SKM-1 treated with dmso at 0.1 percent for 144 hours (cell line): Measurements from ENCODE around the gene PGBD4.
A peak's percentile ranks its signal among the peaks of the same experiment; 100 is the strongest.
"Not testable (repeated sequence)": the region's sequence is repeated elsewhere in the genome, so short reads cannot be mapped to it uniquely, and the experiment has no call there.

ENCODE experiments used
- DNase-seq: peaks from one replicate; lab custom pipeline; 2025; ENCODE audit not compliant: unreplicated experiment; lab: John Stamatoyannopoulos, UW

The PGBD4 gene

DNA sequence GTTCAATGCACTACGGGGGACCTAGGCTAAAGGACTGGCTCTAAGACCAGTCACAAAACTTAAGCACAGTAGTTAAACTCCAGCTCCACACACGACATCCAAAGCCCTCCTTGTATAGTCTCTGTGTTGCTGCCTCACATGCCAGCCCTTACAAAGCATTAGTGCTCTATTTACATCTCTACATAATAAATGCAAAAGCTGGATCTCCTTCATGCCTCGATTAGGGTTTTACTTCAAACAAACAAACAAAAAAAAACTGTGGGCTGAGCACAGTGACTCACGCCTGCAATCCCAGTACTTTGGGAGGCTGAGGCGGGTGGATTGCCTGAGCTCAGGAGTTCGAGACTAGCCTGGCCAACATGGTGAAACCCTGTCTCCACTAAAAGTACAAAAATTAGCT lies 9.6 kb downstream of the PGBD4 start:
- no peak for DNase-seq

DNA sequence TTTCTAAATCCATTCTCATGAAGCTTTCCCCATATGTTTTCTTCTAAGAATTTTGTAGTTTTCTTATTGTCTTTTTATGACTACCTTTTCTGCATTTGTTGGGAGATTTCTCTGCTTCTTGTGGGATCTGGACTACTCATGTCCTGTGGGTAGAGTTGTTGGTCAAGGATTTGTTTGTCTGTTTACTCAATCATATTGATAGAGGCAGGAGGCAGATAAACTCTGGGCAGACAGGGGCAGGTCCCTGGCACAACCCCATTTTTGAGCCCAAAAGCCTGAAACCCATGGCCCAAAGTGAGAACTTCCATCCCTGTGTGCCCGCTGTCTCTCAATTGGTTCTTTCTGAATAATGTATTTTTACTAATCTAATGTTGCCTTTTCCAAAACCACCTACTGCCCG lies 12.3 kb downstream of the PGBD4 start:
- DNase-seq: no peak

DNA sequence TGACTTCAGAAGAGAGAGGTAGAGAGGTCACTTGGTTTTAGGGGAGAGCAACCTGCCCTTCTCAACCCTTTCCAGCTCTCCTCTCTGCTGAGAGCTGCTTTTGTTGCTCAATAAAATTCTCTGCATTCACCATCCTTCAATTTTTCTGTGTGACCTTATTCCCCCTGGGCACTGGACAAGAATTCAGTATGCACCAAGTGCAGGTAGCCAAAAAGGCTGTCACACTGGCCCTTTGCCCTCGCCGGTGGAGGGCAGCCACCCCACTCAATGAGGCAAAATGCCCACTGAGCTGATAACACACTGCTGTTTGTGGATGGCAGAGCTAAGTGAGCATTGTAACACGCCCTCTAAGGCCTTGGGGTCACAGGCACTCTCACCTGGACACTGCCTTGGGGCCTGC lies 12.9 kb downstream of the PGBD4 start:
- DNase-seq: no peak

DNA sequence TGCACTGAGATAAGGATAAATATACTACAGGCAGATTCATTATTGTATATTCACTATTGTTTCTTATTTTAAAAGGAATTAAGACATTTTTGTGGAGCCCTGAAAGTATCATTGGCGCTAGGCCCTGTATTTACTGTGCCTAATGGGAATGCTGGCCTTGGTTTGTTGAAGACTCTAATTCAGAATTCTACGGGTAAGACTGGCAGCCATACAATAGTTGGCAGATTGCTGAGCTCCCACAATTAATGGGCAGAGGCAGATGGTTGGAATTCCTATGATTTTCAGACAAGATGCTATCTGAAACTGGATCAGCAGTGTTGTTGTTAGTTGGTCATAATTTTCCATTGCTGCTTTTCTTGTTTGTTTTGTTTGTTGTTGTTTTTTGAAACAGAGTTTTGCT lies 14.7 kb downstream of the PGBD4 start:
- DNase-seq: no peak

DNA sequence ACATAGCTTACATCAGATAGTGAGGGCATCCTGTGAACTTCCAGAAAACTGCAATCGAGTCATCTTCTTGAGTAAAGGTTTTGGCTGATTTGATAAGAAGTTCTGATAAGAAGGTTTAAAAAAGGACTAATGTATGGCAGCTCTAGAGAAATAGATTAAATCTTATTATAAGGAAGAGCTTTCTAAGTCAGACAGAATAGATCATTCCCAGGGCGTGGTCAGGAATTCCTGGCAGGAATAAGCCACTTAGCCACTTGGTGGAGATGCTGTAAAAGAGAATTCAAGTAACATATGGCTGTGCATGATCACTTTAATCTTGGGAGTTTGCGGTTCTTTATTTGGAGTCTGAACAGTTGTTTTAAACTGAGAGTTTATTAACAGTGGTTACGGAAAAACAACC lies 17.4 kb downstream of the PGBD4 start:
- no peak for DNase-seq

DNA sequence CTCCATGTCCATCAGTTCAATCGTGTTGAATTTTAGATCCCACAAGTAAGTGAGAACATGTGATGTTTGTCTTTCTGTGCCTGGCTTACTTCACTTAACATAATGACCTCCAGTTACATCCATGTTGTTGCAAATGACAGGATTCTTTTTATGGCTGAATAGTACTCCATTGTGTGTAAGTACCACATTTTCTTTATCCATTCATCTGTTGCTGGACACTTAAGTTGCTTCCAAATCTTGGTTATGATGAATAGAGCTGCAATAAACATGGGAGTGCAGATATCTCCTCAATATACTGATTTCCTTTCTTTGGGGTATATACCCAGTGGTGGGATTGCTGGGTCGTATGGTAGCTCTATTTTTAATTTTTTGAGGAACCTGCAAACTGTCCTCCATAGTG lies 18.5 kb downstream of the PGBD4 start:
- DNase-seq: not testable (repeated sequence)

DNA sequence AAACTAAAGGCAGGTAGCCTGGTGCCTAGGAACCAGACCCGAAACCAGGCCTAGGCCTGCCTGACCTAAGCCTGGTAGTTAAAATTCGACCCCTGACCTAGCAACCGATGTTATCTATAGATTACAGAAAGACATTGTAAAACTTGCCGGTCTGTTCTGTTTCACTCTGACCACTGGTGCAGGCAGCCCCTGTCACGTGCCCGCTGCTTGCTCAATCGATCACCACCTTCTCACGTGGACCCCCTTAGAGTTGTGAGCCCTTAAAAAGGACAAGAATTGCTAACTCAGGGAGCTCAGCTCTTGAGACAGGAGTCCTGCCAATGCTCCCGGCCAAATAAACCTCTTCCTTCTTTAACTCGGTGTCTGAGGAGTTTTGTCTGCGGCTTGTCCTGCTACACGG lies 19.9 kb downstream of the PGBD4 start:
- not testable (repeated sequence) for DNase-seq

DNA sequence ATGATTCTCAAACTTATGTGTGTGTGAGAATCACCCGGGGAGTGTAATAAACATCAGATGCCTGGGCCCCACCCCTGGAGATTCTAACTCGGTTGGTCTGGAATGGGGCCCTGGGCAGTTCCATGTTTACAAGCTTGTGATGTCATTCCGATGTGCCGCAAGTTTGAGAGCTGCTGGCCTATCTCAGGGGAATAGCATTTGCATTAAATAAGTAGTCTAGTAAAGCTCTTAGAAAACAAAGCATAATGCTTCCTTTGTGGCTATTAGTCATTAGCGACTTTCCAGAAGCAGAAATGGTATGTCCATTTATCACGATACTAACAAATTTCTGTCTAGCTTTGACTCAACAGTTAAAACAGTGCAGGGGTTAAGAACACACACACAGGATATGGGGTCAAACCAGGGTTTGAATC lies 20.9 kb downstream of the PGBD4 start:
- no peak for DNase-seq

DNA sequence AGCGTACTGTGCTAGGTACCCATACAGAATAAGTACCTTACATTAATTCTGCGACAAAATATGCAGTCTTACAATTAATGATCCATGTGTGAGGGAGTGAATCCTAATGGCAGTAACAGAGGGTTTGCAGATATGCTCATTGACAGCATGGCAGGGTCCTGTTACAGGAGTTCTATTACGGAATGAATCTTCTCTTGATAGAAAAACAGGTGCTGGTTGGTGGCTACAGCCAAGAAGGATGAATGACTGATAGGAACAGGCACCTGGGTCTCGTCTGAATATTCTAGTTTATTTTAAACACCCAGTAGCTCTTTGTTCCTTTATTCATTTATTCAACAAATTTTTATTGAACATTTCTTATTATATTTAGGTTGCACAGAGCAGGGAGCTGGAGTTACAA lies 22.8 kb downstream of the PGBD4 start:
- DNase-seq: no peak

DNA sequence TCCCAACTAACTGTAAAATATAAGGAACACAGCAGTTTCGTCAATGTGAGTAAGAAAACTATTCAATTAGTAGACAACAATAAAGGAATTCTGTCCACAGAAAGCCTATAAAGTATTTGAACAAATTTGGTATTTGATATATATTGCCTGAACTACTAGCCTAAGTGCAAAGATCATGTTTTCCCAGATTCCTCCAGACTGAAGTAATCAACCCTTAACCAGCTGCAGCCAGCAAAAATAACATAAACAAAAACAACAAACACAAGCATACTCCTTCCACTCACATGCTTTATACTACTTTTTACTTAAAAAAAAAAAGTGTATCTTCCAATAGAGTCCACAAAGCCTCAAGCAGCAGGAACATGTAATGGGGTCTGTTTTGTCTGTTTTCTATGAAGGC lies 24.1 kb downstream of the PGBD4 start:
- no peak for DNase-seq

DNA sequence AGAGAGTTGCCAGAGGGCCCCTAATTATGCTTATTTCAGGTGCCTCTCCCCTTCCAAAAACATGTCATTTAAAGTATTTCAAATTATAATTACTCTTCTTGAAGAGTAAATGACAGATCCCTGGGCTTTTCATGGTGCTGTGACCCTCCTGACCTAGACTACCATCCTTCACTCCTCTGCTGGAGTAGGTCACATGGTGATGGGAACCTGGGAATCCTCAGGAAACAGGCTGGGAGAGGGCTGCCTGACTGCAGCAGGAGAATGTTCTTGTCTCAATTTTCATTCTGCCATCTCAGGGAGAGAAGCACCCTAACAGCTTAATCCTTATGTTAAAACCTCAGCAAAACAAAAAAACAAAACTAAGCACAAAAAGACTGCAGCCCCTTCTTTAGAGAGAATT lies 24.6 kb downstream of the PGBD4 start:
- no peak for DNase-seq

DNA sequence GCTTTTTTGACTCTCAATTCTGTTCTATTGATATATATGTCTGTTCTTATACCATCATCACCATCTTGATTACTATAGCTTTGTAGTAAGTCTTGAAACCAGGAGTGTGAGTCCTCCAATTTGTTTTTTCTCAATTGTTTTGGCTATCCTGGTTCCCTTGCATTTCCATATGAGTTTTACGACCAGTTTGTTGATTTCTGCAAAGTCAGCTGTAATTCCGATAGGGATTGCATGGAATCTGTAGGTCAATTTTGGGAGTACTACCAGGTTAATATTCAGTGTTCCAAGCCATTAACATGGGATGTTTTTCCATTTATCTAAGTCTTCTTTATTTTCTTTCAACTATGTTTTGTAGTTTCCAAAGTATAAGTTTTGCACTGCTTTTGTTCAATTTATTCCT lies 27.0 kb downstream of the PGBD4 start:
- no peak for DNase-seq

DNA sequence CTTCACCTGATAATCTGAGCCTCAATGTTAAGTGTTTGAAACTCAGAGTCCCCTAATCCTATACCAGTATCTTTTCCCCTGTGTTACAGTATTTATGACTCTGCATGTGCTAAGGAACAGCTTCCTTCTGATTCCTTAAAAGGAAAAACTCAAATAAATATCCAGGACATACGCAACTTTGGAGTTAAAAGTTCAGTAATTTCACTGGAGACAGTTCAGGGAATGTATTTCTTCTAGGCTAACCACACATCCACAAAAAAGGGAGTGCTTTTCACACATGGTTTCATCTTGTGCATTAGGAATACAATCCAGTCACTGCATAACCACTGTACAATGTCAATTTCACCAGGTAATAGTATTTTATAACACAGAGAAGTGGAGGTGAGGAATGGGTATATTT lies 31.0 kb downstream of the PGBD4 start:
- DNase-seq: no peak

DNA sequence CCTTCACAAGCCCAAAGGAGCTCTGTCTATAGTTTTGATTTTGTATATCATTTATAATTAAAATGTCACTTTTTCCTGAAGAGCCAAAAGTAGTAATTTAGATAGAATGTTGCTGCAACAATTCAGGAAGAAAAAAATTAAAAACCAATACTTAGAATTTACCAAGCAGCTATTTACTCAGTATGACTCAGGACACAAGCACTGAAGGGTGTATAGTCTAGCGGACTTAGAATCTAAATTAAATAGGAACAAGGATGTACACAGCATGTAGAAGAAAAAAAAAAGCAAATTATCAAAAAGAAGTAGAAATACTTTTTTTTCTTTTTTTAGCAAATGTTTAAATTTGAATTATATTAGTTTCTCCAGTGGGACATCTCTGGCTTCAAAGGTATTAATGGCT lies 31.6 kb downstream of the PGBD4 start:
- DNase-seq: no peak

DNA sequence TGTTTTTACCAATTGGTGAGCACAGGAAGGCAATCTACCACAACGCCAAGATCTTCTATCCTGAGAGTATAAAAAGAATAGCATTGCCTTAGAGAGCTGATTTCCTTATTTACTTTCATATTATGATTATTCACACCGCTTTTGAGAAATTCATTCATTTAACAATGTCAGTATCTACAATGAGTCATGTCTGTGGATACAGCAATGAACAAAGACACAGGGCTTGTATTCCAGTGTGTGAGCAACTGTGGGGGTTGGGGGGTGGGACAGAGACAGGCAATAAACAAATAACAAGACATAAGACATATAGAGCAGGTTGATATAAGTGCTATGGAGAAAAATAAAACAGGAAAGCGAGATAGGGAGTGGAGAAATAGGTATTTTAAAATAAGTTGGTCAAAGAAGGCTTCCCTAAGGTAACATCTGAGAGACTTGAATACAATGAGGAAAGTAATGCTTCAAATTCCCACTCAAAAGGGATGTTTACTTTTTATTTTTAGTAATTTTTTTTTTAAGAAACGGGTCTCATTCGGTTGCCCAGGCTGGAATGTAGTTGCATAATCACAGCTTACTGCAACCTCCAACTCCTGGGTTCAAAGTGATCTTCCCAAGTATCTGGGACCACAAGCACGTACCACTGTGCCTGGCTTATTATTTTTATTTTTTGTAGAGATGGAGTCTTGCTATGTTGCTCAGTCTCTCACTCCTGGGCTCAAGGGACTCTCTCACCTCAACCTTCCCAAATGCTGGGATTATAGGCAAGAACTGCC lies 45.7 kb downstream of the PGBD4 start:
- DNase-seq: no peak

DNA sequence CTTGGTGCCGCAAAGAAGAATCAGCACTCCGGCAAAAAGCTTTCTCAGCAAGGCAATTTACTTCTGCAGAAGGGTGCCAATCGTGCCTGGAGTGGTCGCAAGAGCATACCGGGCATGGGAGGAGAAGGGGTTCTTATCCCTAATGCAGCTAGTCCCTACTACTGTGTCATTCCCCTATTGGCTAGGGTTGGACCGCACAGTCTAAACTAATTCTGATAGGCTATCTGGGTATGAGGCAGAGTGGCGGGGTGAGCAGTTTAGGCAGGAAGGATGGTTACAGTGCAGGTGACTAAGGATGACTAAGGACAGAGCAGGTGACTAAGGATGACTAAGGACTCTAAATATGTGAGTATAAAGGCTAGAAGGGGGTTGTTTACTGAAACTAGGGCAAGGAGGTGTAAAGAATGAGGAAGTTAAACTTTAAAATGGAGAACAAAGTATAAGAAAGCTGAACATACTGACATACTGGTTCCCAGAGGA lies 52.9 kb downstream of the PGBD4 start:
- peak; percentile 71 for DNase-seq

DNA sequence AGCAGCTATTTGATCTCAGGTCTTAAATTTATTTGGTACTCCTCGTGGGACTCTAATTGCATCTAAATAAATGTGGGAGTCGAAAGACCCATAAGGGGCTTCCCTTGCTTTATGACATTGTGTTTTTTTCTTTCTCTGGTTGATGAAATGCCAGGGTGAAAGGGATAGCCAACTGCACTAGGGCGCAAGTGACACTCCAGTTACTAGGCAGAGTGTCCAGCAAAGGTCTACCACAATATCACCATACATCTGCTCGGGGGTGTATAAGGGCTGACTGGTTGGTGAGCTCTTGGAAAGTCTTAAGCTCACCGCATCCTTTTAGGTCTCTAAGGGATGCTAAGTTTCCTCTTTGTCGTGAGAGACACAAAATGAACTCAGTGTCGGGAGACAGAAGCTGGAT lies 54.0 kb downstream of the PGBD4 start:
- no peak for DNase-seq
